Measurements from ENCODE around the gene CAND1.
A peak's percentile ranks its signal among the peaks of the same experiment; 100 is the strongest.

Gene CAND1

DNA sequence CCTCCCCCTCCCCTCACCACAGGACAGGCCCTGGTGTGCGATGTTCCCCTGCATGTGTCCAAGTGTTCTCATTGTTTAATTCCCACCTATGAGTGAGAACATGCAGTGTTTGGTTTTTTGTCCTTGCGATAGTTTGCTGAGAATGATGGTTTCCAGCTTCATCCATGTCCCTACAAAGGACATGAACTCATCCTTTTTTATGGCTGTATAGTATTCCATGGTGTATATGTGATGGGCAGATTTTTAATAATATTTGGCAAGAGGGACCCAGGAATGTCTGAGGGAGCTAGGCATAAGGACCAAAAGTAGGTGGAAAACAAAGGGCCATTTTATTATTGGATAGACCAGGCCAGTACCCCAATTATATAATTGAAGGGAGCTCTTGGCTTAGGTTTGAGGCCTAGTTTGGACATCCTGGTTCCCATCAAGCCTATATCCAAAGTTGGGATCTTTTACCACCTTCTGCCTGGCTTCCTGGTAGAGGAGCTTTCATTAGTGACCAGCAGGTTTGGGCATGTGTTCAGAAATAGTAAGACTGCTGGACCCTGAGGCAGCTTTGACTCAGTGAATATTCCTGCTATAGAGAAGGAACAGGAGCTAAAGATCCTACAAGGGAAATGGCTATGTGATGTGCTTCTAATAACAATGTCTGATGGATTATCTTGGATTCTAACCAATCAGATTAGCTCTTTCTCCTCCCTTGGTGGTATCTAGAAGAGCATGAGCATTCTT lies 76.0 kb downstream of the CAND1 start:
- DNase-seq, result no peak

DNA sequence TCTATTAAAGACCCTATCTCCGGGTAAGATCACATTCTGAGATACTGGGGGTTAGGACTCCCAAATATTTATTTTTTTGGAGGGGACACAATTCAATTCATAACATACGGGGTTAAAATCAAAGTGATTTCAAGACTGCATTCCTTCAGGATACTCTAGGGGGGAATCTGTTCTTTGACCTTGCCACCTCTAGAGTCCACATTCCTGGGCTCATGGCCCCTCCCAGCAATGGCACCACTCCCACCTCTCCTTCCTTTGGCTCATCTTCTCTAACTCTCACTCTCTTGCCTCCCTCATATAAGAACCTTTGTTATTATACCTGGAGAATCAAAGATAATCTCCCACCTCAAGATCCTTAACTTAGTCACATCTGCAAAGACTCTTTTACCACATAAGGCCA lies 79.5 kb downstream of the CAND1 start:
- DNase-seq, result no peak

DNA sequence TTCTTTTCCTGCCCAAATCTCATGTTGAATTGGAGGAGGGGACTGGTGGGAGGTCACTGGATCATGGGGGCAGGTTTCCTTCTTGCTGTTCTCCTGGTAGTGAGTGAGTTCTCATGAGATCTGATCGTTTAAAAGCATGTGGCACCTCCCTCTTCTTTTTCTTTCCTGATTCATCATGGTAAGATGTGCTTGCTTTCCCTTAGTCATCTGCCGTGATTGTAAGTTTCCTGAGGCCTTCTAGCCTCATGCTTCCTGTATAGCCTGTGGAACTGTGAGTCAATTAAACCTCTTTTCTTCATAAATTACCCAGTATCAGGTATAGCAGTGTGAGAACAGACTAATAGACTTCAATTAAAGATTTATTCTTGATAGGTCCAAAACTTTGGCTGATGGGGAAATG lies 83.5 kb downstream of the CAND1 start:
- no peak for DNase-seq

DNA sequence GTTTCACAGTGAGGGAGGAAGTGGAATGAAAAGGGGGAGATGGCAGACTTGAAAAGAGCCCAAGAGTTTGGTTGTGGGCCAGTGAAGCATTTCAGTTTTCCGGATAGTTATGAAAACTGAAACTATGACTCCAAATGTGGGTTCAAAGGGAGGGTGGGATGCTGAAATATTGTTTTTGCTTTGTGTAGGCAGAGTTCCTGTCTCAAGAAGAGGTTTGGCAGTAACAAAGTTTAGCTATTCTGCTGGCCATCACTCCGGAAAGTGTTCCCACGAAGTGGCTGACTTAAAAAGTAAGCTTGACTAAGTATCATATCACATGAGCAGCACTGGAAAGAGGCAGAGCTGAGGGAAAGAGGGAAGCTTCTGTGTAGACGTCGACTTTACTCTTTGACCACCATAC lies 85.2 kb downstream of the CAND1 start:
- no peak for DNase-seq

GRCh38 chr12:67354966-67355365 lies 85.8 kb downstream of the CAND1 start:
- DNase-seq, result peak; percentile 40

DNA sequence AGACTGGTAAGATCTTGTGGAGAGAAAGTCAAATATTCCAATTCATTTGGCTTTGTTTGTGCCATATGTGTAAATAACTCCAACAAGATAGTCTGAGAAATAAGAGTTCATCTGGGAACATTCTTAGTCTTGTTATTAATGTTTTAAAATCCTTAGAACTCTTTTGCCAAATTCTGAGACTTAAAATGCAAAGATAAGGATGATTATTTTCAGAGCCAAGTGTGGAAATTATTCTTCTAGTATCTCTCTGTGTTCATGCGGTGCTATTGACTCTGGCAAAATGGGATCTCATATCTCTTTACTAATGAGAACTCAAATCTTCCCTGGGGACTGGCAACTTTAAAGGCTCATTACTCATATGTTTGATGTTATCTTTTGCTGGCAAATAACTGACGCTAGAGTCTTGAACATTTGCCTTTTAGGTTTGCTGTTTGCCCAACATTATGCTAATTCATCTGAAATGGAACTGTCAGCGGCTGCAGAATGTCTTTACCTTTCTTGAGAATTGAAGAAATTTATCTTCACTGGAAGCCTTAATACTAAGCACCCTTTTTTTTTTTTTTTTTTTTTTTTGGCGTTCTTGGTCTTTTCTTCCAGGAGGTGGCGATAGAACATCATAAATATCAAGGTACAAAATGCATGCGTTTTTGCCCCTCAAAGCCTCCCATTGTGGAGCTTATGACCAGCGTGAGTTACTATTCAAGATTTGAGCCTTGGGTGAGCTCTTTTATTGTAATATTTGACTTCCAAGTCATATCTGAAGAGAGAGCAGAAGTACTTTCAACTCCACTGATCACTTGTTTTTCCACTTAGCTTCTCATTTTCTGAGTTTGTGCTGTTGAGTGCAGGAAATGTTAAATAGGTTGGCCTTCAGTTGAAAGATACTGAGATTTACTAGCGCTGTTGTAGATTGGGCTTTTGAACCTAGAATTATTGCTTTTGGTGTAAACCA lies 86.5 kb downstream of the CAND1 start:
- peak; percentile 67 for DNase-seq

DNA sequence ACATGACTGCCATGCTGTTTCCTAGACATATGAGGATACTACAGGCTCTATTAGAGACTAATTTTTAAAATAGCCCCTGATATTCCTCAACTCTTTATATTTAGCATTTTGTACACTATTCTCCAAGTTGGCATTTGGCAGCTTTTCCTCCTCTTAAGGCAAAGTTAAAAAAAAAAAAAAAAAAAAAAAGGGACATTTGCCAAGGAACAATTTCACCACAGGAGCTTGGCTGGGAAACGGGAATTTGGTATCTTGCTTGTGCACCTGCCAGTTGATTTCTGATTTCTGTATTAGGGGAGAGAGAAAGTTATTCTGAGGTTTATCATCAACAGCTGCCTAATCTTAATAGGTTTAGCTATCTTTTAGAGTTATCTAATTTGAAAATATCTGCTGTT lies 87.2 kb downstream of the CAND1 start:
- no peak for DNase-seq

- DNase-seq, result no peak
These were observed 88.4 kb downstream of the CAND1 start for GRCh38 chr12:67357376-67358125.

DNA sequence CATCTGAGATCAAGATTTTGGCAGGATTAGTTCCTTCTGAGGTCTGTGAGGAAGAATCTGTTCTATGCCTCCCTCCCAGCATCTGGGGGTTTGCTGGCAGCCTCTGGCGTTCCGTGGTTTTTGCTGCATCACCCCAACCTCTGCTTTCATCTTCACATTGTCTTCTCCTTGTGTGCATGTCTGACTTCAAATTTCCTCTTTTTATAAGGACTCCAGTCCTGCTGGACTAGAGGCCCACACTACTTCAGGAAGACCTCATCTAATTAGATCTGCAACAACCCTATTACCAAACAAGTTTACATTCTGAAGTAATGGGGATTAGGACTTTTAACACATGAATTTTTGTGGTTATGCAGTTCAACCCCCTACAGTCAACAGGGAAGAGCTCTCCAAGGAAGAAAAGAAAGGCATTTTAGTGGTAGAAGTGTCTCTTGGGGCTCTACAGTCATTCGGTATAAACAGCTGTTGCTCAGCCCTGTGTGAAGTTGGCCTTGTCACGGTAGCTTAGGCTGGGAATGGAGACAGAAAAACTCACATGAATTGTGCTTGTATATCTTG lies 89.7 kb downstream of the CAND1 start:
- peak; percentile 97 for DNase-seq

DNA sequence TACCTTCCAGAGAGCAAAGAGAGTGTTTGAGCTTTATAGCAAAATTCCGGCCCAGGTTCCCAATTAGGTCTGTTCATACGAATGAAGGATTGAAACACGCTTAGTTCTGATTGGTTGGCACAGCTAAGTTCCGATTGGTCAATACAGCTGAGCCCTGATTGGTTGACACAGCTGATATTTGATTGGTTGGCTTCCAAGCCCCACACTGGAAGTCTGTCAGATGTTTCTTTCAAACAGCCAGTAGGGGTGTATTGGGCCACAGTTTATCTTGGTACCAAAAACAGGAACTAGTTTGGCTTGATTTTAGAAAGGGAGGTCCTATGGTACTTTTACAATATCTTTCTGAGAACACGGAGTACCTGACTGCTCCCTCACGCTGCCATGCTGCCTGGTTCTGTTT lies 93.4 kb downstream of the CAND1 start:
- DNase-seq, result no peak

- DNase-seq, result no peak
These were observed 95.1 kb downstream of the CAND1 start for GRCh38 chr12:67364228-67364627.

GRCh38 chr12:67365131-67365530 lies 96.0 kb downstream of the CAND1 start:
- DNase-seq, result no peak

- no peak for DNase-seq
These were observed 98.7 kb downstream of the CAND1 start for GRCh38 chr12:67367843-67368242.

Measured in fibroblast of skin of abdomen (primary cell).